Erythroblast (primary cell): ENCODE measurements around the gene AANAT.

Experiments
- GATA1 ChIP-seq: IDR thresholded peaks from 2 replicates; pipeline ENCODE4 v1.6.1; 2011; ENCODE audit warnings: low read depth, mild to moderate bottlenecking, control low read depth, low read length, moderate library complexity
- POLR2A ChIP-seq: IDR thresholded peaks from 2 replicates; pipeline ENCODE4 v1.6.1; 2011; ENCODE audit warnings: mild to moderate bottlenecking, low read length

- TF ChIP-seq POLR2A (no peak), GATA1 (no peak)
These were observed 4.7 kb upstream of the AANAT start for GRCh38 chr17:76462556-76463290.
